K562 (cell line): ENCODE data around the gene VIPR2. TPM values are rescaled to one million over a fixed set of nuclear protein-coding genes. Genes with fewer than 3 reads are reported as not detected.

ENCODE experiments used
- ATAC-seq: fragments of 200-7000 bp; cut with Tn5 transposase; 3 replicates; pipeline ENCODE4 v1.9.1; 2020; ENCODE audit warnings: moderate library complexity
- BruUV-seq: library from RNA; stranded (reverse); fragments of 400-500 nt; replicated peaks from 2 replicates; lab custom pipeline; 2021; lab: Mats Ljungman, UMichigan
- CTCF ChIA-PET: fragments of 300-600 bp; formaldehyde crosslinking; extraction: SDS; loops from one replicate; lab custom pipeline; 2021; ENCODE audit warnings: low intra/inter-chr PET ratio; lab: Yijun Ruan, JAX
- POLR2A ChIA-PET: fragments of 300-600, 350-650 bp; sonication (Branson Sonifier 250); formaldehyde crosslinking; extraction: SDS; loops from one replicate; lab custom pipeline; 2021; ENCODE audit warnings: antibody characterized with exemption, inconsistent platforms; lab: Yijun Ruan, JAX
- DNase-seq, 4 experiments: peaks; one replicate each; pipeline versions ENCODE4 v3.0.0 to v3.0.0-alpha.2; 2011 to 2018; ENCODE audit warnings: low spot score in 3 of 4, mixed read lengths in 3 of 4; ENCODE audit errors: extremely low read depth in 1 of 4
- FAIRE-seq: peaks from 2 replicates; lab custom pipeline; 2011; peaks lifted over from hg19 to GRCh38; lab: Jason Lieb, UNC
- H2AFZ ChIP-seq: 2 replicates; pipeline ENCODE4 v1.6.0; 2011; ENCODE audit warnings: low read depth, low read length, control low read depth, inconsistent platforms
- H3K27ac ChIP-seq: fragments of 200-600 bp; 3 replicates; pipeline ENCODE4 v1.8.0; 2011; ENCODE audit warnings: low read depth, mild to moderate bottlenecking, control low read depth, inconsistent platforms, low read length, moderate library complexity, mixed read lengths; ENCODE audit errors: extremely low read depth
- H3K27me3 ChIP-seq, 2 experiments: fragments of 300-600 bp in 1 of 2; 2 replicates in 1 of 2; 3 replicates in 1 of 2; pipeline versions ENCODE4 v1.6.0 to v1.8.0; 2011; ENCODE audit warnings: inconsistent platforms in 2 of 2, low read length in 2 of 2, mild to moderate bottlenecking in 1 of 2, mixed read lengths in 1 of 2, moderate library complexity in 1 of 2; ENCODE audit not compliant: control insufficient read depth in 2 of 2, insufficient read depth in 2 of 2
- H3K36me3 ChIP-seq: fragments of 300-600 bp; 3 replicates; pipeline ENCODE4 v1.8.0; 2011; ENCODE audit warnings: mild to moderate bottlenecking, low read length, inconsistent platforms; ENCODE audit not compliant: control insufficient read depth, insufficient read depth
- H3K4me1 ChIP-seq, 2 experiments: fragments of 200-600 bp in 1 of 2; replicated peaks in 1 of 2; 2 replicates in 1 of 2; 3 replicates in 1 of 2; pipeline versions ENCODE4 v1.5.1 to v1.8.0; 2011; ENCODE audit warnings: inconsistent platforms in 2 of 2, low read length in 2 of 2, mild to moderate bottlenecking in 1 of 2, mixed read lengths in 1 of 2, moderate library complexity in 1 of 2; ENCODE audit not compliant: control insufficient read depth in 2 of 2, insufficient read depth in 2 of 2
- H3K4me2 ChIP-seq: 2 replicates; pipeline ENCODE4 v1.6.1; 2011; ENCODE audit warnings: low read length, control low read depth, inconsistent platforms, mixed read lengths; ENCODE audit not compliant: insufficient read depth
- H3K4me3 ChIP-seq: fragments of 200-600 bp; sonication (generic), shearing (Covaris generic); 2 replicates; pipeline ENCODE4 v1.5.1; 2016; ENCODE audit warnings: control low read depth, inconsistent platforms
- H3K79me2 ChIP-seq: fragments of 200-600 bp; 3 replicates; pipeline ENCODE4 v1.8.0; 2011; ENCODE audit warnings: low read length, inconsistent platforms; ENCODE audit not compliant: control insufficient read depth, insufficient read depth
- H3K9ac ChIP-seq, 2 experiments: 2 replicates each; pipeline versions ENCODE4 v1.6.0 to v1.6.1; 2011; ENCODE audit warnings: low read depth in 2 of 2, low read length in 2 of 2, control low read depth in 1 of 2, inconsistent platforms in 1 of 2, mild to moderate bottlenecking in 1 of 2, mixed read lengths in 1 of 2; ENCODE audit not compliant: insufficient read depth in 1 of 2
- H3K9me1 ChIP-seq: one replicate; pipeline ENCODE4 v1.6.0; 2011; ENCODE audit warnings: inconsistent platforms, mild to moderate bottlenecking, low read length, moderate library complexity; ENCODE audit not compliant: control insufficient read depth, insufficient read depth
- H3K9me3 ChIP-seq: replicated peaks from 2 replicates; pipeline ENCODE4 v1.5.1; 2011; ENCODE audit warnings: low read depth, low read length, inconsistent platforms; ENCODE audit not compliant: control insufficient read depth, insufficient read depth
- H4K20me1 ChIP-seq: replicated peaks from 2 replicates; pipeline ENCODE4 v1.6.1; 2011; ENCODE audit warnings: low read length, inconsistent platforms, mixed read lengths; ENCODE audit not compliant: control insufficient read depth, insufficient read depth
- ARID1B ChIP-seq: fragments of 450-650 bp; IDR thresholded peaks from 2 replicates; pipeline ENCODE4 v1.6.1; 2016; ENCODE audit warnings: antibody characterized with exemption, mild to moderate bottlenecking, inconsistent platforms
- BCOR ChIP-seq: fragments of 450-650 bp; IDR thresholded peaks from 2 replicates; pipeline ENCODE4 v1.6.1; 2016
- CUX1 ChIP-seq: fragments of 200-800 bp; sonication (Bioruptor generic); IDR thresholded peaks from 2 replicates; pipeline ENCODE4 v1.6.1; 2016; ENCODE audit warnings: missing genetic modification characterization, missing compliant biosample characterization
- HDAC1 ChIP-seq, 2 experiments: fragments of 450-650 bp; IDR thresholded peaks; 2 replicates each; pipeline ENCODE4 v1.6.1; 2016 to 2017; ENCODE audit warnings: inconsistent platforms in 1 of 2, mild to moderate bottlenecking in 1 of 2, moderate library complexity in 1 of 2
- MEIS2 ChIP-seq: fragments of 450-650 bp; IDR thresholded peaks from 2 replicates; pipeline ENCODE4 v1.6.1; 2014; ENCODE audit warnings: mild to moderate bottlenecking; ENCODE audit not compliant: partially characterized antibody
- MTA2 ChIP-seq: fragments of 450-650 bp; IDR thresholded peaks from 2 replicates; pipeline ENCODE4 v1.6.1; 2016; ENCODE audit warnings: low read depth
- MYBL2 ChIP-seq, 2 experiments: fragments of 450-650 bp in 1 of 2; sonication (generic) in 1 of 2; formaldehyde crosslinking in 1 of 2; IDR thresholded peaks; 2 replicates each; pipeline versions ENCODE4 v1.6.1 to v1.8.1; 2017 to 2022; ENCODE audit warnings: borderline replicate concordance in 1 of 2, inconsistent platforms in 1 of 2, low read depth in 1 of 2, mild to moderate bottlenecking in 1 of 2, missing genetic modification reagents in 1 of 2, moderate library complexity in 1 of 2
- THRB ChIP-seq: fragments of 450-650 bp; formaldehyde crosslinking; conservative IDR thresholded peaks from 2 replicates; pipeline ENCODE4 v1.4.0; 2022; ENCODE audit warnings: mild to moderate bottlenecking, missing genetic modification characterization
- ZEB2 ChIP-seq: fragments of 450-650 bp; IDR thresholded peaks from 2 replicates; pipeline ENCODE4 v1.6.1; 2016
- WGBS: fragments of 100-300 bp; shearing (Covaris generic); methylation state at CpG from one replicate; pipeline ENCODE4 v1.1.6; 2016; ENCODE audit warnings: low coverage, mixed read lengths; ENCODE audit not compliant: insufficient coverage; ENCODE audit errors: missing lambda C conversion rate; 5-methylcytosine and 5-hydroxymethylcytosine counted together
- in situ Hi-C: fragments of 300-500 bp; cut with MboI; formaldehyde crosslinking; loops from 4 replicates; pipeline ENCODE4 v1.15.0; 2018; ENCODE audit warnings: inconsistent platforms, mixed read lengths
- intact Hi-C: fragments of 100-400 bp; cut with micrococcal nuclease; formaldehyde crosslinking; loops from 2 replicates; pipeline ENCODE4 v1.14.2; 2022
- polyA plus RNA-seq, 8 experiments: library from polyadenylated mRNA; depleted of rRNA in 4 of 8; stranded (reverse) in 5 of 8; unstranded in 3 of 8; fragments of >200 nt; fragmentation: Nextera tagmentation in 2 of 8; fragmentation: Illumina TruSeq in 1 of 8; extraction: Ambion mirVana in 2 of 8; extraction: Trizol in 1 of 8; gene quantifications; 2 replicates each; pipeline versions ENCODE4 v1.2.1 to v1.2.3, GENCODE V29; 2011 to 2014; ENCODE audit warnings: inconsistent platforms in 1 of 8, missing spikeins in 1 of 8
- total RNA-seq, 7 experiments: library from RNA; depleted of rRNA in 6 of 7; stranded (reverse); fragments of >200 nt in 6 of 7; fragmentation: Illumina TruSeq in 2 of 7; extraction: Trizol in 2 of 7; gene quantifications; 2 replicates each; pipeline versions ENCODE4 v1.2.1 to v1.2.3, GENCODE V29; 2011 to 2021; ENCODE audit warnings: low replicate concordance in 1 of 7
- TF ChIP-seq, protein P1 (sequence below): fragments of 450-650 bp; IDR thresholded peaks from 2 replicates; pipeline ENCODE4 v1.6.1; 2016; ENCODE audit warnings: borderline replicate concordance

Gene VIPR2
- total and polyA plus RNA-seq, 9 of the 15 experiments (the other 6 are each of a cell fraction or from before 2014, with no cell fraction given), result 0.04 TPM; not detected in 8

- intact Hi-C loops (no loop called here), in situ Hi-C loops (no loop called here)
- DNase-seq, result no peak
- no peaks in the 10 kb centered on the region for H3K9me1 ChIP-seq
- H3K36me3 ChIP-seq, result no peaks in the 10 kb centered on the region
- FAIRE-seq, result no peak
- H3K9me3 ChIP-seq, result peaks cover 9% of the 10 kb centered on the region
- H3K9ac ChIP-seq, result no peak overlapping the region
- no peaks in the 10 kb centered on the region for H3K79me2 ChIP-seq
- no peak overlapping the region for H3K27ac ChIP-seq
- peaks cover 12 to 50% of the 10 kb centered on the region in 2 experiments for H3K27me3 ChIP-seq
- ChIA-PET CTCF (no interaction called here), POLR2A (no interaction called here)
- no peak overlapping the region for H2AFZ ChIP-seq
- H3K4me2 ChIP-seq, result no peak overlapping the region
- 10% methylated on average over 8 of the region's 8 CpGs for WGBS
- no TSS peak for BruUV-seq
- no peak overlapping the region for H3K4me3 ChIP-seq
- H3K4me1 ChIP-seq, result peaks cover 0 to 2% of the 10 kb centered on the region in 2 experiments; a peak in 1 of 5 replicates
- no peaks in the 10 kb centered on the region for H4K20me1 ChIP-seq
- ATAC-seq, result no peak
- TF ChIP-seq HDAC1 (IDR thresholded peaks at IDR 0.05), result 0 out of 4 replicates have a peak, but pooled peaks of 1 of the 2 experiments have one; percentile 20
- peak; percentile 61 for TF ChIP-seq ZEB2
- TF ChIP-seq THRB, result 0 out of 2 replicates have a peak, but pooled peaks have one; percentile 17
- TF ChIP-seq, protein P1, sequence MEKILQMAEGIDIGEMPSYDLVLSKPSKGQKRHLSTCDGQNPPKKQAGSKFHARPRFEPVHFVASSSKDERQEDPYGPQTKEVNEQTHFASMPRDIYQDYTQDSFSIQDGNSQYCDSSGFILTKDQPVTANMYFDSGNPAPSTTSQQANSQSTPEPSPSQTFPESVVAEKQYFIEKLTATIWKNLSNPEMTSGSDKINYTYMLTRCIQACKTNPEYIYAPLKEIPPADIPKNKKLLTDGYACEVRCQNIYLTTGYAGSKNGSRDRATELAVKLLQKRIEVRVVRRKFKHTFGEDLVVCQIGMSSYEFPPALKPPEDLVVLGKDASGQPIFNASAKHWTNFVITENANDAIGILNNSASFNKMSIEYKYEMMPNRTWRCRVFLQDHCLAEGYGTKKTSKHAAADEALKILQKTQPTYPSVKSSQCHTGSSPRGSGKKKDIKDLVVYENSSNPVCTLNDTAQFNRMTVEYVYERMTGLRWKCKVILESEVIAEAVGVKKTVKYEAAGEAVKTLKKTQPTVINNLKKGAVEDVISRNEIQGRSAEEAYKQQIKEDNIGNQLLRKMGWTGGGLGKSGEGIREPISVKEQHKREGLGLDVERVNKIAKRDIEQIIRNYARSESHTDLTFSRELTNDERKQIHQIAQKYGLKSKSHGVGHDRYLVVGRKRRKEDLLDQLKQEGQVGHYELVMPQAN, result 0 out of 2 replicates have a peak, but pooled peaks have one; percentile 46
- TF ChIP-seq MYBL2 (IDR thresholded peaks at IDR 0.05; ENCODE audit: low read depth), result peak; percentile 39; the same call in 1 of the 2 replicates
- no peak for TF ChIP-seq MYBL2 (CRISPR knock-in tag; IDR thresholded peaks at IDR 0.05; ENCODE audit: borderline replicate concordance)
- peak; percentile 3 for TF ChIP-seq MEIS2
- 0 out of 2 replicates have a peak, but pooled peaks have one; percentile 19 for TF ChIP-seq BCOR
- TF ChIP-seq MTA2, result peak; percentile 13; the same call in 1 of the 2 replicates
- no peak for TF ChIP-seq ARID1B
- peak; percentile 92 for TF ChIP-seq CUX1 (CRISPR knock-in tag)
These were observed 1.6 kb upstream of the VIPR2 start for GRCh38 chr7:159146084-159146858.
